ENCODE results near the gene LRBA.
"Not testable (repeated sequence)": the region's sequence is repeated elsewhere in the genome, so short reads cannot be mapped to it uniquely, and the experiment has no call there.

Gene LRBA

DNA sequence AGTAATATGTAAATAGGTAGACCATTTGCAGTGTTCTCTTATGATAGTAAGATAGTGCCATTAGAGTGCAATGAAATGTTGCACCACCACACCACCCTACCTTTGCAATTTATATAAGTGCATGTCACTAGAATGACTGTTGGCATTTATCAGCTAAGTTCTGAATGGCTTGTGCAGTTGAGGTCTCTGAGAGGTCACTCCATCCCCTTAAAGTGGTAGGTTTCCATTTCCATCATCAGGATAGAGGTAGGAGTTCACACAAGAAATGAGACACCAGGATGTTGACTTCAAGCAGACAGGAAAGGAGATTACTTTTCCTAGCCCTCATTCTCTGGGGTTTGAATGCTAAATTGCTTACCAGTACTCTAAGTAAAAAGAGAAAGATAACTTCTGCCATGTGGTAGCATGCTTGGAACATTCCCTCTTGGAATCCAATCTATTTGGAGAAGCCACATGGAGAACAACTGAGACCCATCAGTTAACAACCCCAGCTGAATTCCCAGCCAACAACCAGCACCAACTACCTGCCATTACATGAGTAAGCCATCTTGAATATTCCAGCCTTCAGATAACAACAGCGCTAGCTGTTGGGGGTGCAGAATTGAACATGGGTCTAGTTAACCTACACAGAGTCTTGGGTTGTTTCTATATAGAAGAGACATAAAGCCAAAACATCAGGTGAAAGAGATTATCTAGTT is 6.7 kb upstream of the LRBA start:
- peak; percentile 1 for DNase-seq (ENCODE audit: low spot score)

DNA sequence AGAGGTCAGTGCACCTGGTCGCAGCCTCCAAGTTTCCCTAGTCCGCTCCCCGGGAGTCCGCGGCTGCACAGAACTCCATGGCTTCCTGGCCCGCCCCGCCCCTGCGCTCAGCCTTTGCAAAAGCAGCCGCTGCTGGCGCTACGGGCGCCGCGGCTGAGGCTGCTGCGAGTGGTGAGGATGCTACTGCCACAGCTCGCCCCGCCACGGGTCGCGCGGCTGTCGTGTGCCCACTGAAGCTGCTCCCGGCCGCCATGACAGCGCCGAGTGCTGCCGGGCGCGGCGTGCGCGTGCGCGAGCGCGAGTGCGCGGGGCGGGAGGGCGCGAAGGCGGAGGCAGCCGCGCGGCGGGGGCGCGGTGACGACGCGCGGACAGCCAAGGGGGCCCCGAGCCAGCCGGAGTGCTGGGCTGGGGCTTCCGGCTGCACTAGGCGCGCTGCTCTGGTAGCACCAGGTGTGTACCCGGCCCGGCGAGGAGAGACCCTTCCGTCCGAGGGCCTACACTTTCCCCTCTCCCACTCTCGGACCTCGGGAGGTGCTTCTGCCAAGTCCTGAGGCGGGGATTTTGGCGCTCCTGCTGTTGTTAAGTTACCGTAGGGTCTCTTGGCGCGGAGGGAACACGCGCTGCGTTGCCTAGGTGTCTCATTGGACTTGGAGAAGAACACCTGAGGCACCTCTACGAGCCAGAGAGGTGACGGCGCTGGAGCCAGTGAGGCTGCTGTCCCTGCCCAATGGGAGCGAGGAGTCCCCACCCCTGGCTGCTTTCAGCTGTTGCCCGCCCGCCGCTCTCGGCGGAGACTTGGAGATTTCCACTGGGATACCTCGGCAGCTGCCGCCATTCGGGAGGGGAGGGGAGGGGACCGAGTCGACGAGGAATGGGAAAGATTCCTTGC is 619 bp upstream of the LRBA start:
- peak; percentile 86 for DNase-seq (ENCODE audit: low spot score)

DNA sequence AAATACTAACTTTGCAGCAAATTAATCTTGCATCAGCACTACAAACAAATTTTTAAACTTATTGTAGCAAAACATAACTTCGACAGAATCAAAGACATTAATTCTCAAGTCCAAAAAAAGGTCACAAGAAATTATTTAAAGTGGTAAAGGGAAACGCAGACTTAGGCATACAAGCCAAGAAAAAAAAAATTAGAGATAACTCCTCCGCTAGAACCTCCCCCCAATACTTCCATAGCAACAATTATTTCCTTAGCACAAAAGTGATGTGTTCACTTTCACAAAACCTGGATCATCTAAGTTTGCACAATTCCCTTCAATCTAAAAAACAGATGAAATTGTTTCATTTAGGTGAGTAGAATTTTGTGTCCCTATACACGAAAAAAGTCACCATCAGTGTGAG is 1.1 kb downstream of the LRBA start:
- DNase-seq (ENCODE audit: low spot score): no peak

DNA sequence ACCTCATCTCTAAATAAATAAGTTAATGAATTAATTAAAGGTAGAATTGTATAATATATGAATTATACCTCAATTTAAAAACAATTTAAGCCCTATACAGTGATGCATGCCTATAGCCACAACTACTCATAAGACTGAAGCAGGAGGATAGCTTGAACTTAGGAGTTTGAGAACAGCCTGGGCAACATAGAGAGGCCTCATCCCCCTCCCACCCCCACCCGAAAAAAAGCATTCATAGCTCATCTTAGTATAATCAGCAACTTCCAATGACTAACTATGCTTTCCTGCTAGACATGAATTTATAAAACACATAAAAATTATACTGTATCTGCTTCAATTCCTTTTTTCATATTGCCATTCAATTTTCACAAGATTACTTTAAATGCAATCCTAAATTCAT is 1.6 kb downstream of the LRBA start:
- no peak for DNase-seq (ENCODE audit: low spot score)

DNA sequence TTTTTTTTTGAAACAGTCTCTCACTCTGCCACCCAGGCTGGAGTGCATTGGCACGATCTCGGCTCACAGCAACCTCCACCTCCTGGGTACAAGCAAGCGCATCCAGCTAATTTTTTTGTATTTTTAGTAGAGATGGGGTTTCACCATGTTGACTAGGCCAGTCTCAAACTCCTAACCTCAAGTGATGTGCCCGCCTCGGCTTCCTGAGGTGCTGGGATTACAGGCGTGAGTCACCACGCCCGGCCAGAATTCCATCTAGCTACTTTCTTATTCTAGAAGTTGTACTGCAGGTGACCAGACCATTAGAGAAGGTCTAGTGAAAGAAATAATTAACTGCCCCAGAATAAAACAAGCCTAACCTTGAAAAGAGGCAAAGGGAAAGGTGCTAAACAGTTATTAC is 2.3 kb downstream of the LRBA start:
- DNase-seq (ENCODE audit: low spot score): no peak

DNA sequence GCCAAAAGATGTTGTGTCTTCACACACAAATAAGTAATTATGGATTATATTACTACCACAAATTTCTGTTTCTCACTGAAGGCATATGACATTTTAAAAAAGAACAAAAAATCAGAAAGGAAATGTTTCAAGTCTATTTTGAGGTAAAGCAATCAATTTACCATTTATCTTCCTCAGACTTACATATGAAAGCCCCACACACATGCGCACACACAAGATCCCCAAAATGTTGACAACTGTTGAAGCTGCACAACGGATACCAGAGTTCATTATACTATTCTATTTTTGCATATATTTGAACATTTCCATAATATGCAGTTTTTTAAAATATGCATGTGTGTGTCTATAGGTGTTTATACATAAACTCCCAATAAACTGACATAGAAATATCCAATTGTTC is 2.7 kb downstream of the LRBA start:
- no peak for DNase-seq (ENCODE audit: low spot score)

DNA sequence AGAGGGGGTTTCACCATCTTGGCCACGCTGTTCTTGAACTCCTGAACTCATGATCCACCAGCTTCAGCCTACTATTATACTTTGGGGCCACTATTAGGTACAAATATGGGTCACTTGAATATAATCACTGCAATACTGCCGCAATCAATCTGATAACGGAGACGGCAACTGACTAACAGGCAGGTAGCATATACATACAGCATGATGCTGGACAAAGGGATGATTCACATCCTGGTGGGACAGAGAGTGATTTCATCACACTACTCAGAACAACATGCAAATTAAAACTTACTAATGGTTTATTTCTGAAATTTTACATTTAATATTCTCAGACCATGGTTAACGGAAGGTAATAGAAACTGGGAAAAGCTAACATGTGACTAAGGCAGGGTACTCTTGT is 10.9 kb downstream of the LRBA start:
- no peak for DNase-seq (ENCODE audit: low spot score)

DNA sequence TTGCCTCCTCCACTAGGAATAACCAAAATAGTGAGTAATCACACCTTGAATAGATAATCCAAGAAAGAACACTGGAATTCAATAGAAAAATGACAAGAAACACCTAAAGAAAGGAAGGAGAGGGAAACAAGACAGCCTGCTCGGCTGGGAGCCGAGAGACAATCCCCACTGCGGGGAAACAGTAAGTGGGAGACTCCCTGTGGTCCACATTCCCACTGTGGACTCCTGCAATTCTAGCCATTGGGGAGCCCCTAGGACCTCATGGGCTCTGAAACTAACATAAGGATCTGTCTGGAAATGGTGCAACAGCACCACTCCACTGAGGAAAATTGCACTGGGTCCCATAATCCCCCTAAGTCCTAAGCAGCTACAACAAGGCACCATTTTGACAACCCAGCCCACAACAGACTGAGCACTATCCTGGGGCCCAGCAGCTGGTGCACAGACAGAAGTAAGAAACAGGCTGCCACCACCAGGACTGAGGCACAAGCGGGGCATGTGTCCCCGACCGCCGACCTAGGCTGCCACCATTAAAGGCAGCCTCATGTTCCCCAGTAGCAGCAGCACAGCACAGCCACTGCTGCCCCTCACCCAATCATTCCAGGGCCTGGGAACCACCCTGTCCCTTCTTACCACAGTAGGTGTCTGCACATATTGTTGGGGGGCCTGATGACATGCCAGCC is 14.2 kb downstream of the LRBA start:
- DNase-seq (ENCODE audit: low spot score): no peak

DNA sequence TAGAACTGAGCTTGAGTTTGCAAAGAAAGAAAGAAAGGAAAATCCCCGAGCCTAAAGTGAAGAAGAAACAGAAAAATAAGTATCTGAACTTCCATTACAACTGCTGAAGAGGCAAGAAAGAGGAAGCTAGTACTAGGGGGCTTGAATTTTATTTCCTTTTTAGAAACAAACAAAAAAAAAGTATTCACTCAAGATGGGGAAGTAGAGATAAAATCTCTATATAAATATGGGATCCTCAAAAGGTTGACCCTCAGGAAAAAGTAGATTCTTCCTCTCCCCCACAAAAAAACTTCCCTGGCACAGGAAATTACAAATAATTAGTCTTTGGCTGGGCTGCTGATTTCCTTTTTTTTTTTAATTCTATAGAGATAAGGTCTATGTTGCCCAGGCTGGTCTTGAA is 16.0 kb downstream of the LRBA start:
- DNase-seq (ENCODE audit: low spot score): no peak

DNA sequence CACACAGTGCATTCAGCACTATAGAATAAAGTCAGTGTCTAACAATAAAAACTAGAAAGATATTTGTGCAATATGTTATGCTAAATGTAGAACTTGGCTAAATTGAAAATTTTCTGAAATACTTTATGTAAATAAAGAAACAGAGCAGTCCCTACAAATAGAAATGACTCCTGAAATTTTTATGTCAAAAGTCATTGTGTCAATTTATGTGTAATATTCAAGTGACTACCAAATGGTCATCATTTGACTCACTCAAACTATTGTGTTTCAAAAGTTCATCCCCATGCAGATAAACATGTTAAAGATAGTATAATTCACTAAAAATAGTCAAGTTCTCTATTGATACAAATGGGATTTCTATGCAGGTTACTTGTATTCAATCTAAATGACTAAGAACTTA is 17.9 kb downstream of the LRBA start:
- no peak for DNase-seq (ENCODE audit: low spot score)

DNA sequence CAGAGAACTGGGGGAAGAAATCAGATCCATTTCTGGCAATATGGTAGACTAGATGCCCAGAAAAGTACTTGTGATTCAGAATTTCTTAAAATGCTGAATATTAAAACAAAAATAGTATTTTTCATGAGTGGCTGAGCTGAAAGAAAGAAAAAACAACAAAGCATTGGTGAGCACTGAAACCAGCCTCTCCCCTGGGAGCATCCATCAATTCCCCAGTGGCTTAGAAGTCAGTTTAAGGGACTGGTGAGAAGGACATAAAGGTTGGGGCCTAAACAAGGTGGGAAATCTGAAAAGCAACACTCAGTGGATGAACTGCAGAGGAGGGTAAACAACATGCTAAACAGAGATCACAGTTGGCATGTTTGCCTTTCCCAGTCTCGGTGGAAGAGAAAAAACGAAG is 20.4 kb downstream of the LRBA start:
- DNase-seq (ENCODE audit: low spot score): no peak

DNA sequence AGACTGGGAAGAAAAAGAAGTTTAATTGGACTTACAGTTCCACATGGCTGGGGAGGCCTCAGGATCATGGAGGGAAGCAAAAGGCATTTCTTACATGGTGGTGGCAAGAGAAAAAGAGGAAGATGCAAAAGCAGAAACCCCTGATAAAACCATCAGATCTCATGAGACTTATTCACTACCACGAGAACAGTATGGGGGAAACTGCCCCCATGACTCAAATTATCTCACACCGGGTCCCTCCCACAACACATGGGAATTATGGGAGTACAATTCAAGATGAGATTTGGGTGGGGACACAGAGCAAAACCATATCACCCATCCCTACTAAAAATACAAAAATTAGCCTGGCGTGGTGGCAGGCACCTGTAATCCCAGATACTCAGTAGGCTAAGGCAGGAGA is 21.5 kb downstream of the LRBA start:
- not testable (repeated sequence) for DNase-seq (ENCODE audit: low spot score)

DNA sequence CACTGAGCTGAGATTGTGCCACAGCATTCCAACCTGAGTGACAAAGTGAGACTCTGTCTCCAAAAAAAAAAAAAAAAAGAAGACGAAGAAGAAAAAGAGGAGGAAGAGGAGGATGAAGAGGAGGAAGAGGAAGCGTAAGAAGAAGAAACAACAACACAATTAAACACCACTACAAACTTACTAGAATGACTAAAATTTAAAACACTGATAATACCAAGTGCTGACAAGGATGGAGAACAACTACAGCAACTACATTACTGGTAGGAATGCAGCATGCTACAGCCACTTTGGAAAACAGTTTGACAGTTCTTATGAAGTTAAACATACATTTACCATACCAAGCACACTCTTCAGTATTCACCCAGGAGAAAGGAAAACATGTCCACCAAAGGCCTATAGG is 24.1 kb downstream of the LRBA start:
- no peak for DNase-seq (ENCODE audit: low spot score)

DNA sequence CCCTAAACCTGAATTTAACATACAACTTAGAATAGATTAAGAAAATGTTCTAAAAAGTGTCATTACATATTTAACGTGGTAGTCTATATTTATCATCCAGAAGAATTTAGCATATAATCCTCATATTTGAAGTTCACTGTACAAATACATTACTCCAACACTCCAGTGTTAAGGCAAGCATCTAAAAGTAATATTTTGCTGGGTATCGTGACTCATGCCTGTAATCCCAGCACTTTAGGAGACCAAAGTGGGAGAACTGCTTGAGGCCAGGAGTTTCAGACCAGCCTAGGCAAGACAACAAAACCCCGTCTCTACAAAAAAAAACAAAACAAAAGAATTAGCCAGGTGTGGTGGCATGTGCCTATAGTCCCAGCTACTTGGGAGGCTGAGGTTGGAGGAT is 24.8 kb downstream of the LRBA start:
- no peak for DNase-seq (ENCODE audit: low spot score)

DNA sequence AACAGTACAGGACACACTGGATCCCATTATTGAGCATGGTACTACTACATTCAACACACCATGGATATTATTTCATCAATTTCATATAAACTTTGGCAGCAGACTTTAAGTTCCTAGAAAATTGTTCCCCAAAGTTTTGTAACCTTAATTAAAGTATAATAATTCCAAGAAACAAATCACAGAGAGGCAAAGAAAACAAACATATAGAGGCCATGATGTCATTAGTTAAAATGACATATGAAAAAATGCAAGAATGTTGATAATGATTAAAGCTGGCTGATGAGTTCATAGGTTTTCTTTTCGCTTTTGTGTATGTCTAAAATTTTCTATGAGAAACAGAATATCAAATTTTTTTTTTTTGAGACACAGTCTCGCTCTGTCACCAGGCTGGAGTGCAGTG is 26.8 kb downstream of the LRBA start:
- no peak for DNase-seq (ENCODE audit: low spot score)

DNA sequence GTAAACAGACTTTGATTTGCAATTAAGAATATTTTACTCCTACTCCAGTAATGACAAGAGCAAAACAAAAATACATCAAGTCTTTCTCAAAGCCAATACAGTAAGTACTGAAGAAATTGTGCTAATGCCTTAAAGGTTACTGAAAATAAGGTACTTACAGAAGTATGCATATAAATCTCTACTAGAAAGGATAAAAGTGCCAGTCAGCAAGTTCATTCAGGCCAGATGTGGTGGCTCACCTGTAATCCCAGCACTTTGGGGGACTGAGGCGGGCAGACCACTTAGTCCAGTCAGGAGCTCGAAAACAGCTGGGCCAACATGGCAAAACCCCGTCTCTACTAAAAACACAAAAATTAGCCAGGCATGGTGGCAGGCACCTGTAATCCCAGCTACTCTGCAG is 27.9 kb downstream of the LRBA start:
- DNase-seq (ENCODE audit: low spot score): no peak

DNA sequence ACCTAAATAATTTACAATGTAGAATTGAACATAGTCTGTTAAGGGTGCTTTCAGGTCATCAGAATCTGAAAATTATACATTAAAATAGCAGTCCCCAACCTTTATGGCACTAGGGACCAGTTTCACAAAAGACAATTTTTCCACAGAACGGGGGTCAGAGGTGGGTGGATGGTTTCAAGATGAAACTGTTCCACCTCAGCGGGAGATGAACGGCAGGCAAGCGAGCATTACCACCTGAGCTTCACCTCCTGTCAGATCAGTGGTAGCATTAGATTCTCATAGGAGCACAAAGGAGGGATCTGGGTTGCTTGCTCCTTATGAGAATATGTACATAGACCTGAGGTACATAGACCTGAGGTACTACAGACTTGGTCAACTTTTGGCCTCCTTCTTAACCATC is 29.0 kb downstream of the LRBA start:
- no peak for DNase-seq (ENCODE audit: low spot score)

DNA sequence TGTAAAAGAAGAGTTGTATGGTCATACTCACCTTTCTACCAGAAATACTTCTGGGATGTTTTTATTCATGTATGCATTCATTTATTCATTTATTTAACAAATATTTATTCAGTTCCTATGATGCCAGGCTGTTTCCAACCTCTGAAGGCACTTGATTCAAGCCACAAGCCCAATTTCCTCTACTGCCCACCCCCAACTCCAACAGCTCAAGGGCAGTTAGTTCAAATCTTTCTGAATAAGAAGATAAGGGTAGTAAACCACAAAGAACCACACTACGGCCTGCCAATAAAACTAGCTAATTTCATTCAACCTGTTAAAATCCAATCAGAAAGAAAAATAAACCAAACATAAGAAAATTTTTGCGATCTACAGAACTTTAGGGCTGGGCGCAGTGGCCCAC is 31.2 kb downstream of the LRBA start:
- no peak for DNase-seq (ENCODE audit: low spot score)

DNA sequence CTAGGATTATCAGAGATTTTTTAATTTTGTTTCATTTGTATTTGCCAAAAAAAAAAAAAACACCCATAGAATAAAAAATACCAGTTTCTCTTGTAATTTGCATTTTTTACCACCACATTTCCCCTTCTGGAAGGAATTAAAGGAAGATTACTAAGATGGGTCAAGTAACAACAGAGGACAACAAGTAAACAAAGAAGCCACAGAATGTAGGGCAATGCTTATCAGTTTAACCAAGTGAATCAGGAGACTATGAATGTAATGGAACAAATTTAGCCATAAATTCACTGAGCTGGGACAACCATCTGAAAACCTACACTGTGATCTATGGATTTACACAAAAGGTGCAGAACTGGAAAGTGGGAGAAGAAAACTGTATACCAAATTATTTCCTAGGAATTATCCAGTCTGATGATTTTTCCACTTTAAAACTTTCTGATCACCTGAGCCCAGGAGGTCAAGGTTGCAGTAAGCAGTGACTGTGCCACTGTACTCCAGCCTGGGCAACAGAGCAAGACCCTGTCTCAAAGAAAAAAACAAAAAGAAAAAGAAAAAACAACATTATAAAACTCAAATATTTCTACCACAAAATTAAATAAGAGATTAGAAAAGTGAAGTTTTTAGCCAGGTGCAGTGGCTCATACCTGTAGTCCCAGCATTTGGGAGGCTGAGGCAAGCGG is 32.4 kb downstream of the LRBA start:
- DNase-seq (ENCODE audit: low spot score): no peak

DNA sequence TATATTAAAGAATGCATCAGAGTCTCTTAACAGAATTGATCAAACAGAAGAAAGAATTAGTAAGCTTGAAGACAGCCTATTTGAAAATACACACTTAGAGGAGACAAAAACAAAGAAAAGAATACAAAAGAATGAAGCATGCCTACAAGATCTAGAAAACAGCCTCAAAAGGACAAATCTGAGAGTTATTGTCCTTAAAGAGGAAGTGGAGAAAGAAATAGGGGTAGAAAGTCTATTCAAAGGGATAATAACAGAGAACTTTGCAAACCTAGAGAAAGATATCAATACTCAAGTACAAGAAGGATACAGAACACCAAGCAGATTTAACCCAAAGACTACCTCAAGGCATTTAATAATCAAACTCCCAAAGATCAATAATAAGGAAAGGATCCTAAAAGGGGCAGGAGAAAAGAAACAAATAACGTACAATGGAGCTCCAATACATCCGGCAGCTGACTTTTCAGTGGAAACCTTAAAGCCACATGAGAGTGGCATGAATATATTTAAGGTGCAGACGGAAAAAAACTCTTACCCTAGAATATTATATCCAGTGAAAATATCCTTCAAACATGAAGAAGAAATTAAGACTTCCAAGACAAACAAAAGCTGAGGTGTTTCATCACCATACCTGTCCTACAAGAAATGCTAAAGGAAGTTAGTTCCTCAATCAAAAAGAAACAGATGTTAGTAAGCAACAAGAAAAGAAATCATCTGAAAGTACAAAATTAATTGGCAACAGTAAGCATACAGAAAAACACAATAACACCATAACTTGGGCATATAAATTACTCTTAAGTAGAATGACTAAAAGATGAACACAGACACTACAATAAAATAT is 36.1 kb downstream of the LRBA start:
- no peak for DNase-seq (ENCODE audit: low spot score)

DNA sequence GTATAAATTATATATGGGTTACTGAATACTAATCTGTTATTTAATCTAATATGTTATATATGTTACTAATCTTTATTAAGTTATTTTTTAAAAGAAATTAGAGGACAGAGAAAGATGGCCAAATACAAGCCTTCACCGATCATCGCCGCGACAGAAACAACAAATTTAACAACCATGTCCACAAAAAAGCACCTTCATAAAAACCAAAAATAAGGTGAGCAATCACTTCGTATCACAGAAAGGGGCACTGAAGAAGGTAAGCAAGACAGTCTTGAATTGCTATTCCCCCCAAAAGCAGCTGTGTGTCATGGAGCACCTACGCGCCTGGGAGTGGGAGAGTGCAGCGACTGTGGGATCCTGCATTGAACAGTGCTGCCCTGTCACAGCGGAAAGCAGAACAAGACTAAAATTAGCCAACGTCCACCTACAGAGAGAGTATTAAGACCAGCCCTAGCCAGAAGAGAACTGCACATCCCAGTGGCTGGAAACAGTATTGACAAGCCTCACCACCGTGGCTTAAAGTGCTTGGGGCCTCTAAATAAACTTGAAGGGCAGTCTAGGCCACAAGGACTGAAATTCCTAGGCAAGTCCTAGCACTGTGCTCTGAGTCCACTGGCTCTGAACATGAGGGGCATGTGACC is 38.5 kb downstream of the LRBA start:
- DNase-seq (ENCODE audit: low spot score): peak; percentile 48
